Stimulated activated CD8-positive, alpha-beta memory T cell treated with anti-CD3 and anti-CD28 coated beads, Interleukin-4, amount 100 ng/mL, for 24 hours (primary cell): ENCODE data around the gene SLC26A6.

Experiments
- DNase-seq: peaks from one replicate; pipeline ENCODE4 v3.0.0-alpha.2; 2020; ENCODE audit warnings: low read depth

The SLC26A6 gene

DNA sequence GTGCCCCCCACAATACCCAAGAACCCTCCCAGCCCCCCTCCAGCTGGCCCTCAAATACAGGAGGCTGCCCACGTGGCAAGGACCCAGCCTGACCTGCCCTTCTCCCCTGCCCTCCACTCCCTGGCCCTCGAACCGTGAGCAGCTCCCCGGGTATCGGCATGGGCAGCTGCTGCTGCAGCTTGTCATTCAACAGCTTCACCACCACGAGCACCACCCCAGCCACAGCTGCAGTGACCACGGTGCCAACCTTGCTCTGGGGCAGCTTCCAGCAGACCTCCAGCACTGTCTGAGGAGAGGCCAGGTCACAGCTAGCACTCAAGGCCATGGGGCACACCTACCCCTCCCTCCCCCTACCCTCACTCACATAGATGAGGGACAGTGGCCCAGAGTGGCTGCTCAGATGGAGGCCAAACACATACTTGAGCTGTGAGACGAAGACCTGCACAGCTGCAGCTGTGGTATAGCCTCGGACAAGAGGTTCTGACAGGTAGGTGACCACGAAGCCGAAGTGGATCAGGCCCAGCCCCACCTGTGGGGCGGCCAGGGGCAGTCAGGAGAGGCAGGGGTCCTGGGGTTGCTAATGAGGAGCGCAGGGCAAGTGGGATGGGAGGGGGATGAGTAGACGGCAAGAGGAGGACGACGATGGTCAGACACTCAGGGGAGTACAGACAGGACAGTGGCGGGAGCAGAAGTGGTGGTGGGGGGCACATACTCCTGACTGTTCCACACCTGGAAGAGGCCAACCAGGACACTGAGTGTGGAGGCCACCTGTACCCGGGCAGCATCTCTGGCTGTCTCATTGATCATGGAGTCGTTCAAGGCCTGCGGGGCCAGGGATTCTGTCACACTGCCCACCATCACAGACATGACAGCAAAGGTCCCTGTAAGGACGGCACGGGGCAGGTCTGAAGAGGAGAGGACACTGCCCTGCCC is 3.5 kb downstream of the SLC26A6 start:
- DNase-seq, result no peak

- DNase-seq, result no peak
These were observed 4.4 kb downstream of the SLC26A6 start for GRCh38 chr3:48630833-48631232.

DNA sequence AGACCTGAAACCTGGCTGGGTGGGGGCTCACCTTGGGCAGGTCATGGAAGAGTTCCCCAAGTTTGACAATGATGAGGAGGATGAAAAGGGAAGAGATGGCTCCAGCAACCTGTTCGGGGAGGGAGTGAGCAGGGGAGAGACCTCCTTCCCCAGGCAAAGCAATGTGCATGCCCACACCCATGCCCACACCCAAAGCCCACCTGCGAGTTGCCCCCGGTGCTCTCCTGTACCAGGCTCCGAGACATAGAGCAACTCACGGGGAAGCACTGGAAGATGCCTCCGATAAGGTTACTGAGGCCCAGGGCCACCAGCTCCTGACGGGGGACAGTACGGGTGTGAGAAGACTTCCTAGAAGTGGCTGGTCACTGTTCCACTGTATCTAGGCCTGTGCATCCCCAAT is 4.9 kb downstream of the SLC26A6 start:
- no peak for DNase-seq

DNA sequence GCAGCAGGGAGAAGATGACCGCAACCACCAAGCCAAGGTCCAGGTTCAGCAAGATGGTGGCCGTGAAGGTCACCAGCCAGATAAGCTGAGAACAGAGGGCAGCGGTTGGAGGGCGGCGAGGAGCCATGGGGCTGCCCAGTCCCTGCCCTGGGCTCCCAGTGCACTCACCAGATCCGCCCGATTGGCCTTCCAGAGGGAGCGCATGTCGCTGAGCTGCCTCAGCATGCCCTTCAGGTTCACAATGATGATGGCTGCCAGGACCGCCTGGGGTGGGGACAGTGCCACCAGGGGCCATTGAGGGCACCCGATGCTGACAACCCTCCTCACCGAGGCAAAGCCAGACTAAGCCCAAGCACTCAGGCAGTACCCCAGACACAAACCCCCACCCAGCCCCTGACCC is 5.4 kb downstream of the SLC26A6 start:
- DNase-seq, result no peak

GRCh38 chr3:48628277-48629017 is 6.8 kb downstream of the SLC26A6 start:
- DNase-seq, result no peak

- DNase-seq, result no peak
These were observed 9.7 kb downstream of the SLC26A6 start for GRCh38 chr3:48625600-48625999.

- DNase-seq, result no peak
These were observed 10.5 kb downstream of the SLC26A6 start for GRCh38 chr3:48624767-48625166.

DNA sequence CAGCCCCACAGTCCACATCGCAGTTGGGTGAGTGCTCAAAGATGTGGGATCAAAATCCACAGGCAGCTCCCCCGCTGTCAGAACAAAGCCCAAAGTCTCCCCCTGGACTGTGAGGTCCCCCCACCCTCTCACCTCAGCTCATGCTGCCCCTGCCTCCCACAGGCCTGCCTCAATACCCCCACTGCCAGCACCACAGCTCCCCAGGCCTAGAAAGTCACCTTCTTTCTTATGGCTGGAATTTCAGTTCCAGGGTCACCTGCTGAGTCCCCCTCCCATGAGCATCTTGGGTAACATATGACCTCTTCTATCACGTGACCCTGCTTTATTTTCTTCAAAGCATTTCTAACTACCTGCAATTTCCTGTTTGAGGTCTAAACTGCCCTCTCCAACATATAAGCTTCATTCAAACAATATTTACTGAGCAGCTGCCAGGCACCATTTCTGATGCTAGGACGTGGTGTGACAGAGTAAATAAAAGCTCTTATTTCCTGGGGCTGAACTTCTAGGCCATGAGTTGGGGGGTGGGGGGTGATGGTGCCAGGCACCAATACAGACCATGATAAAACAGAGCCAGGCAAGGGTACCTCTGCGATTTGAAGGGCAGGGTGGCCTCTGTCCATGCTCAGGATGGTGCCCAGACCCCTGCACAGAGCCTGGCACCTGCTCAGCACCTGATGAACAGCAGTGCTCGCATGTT is 11.3 kb downstream of the SLC26A6 start:
- no peak for DNase-seq

DNA sequence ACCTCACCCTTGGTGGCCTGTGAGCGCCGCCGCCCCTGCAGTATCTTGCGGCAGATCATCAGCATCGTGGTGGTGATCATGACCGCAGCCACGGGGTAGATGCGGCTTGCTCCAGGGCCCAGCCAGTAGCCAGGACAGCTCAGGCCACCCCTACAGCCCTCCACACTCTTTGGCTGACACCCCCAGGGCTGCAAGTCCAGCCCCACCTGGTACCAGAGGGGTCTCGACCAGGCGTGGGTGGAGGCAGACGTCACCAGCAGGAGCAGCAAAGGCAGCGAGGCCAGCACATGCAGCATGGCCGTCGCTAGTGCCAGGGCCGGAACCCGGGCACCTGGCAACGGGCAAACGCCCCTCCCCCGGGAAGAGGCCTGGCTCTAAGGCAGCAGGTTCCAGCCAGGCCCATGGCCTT is 13.8 kb downstream of the SLC26A6 start, which contains the start of gene TMEM89:
TSS of gene TMEM89 (minus strand) at position 309 of the 409 bp plus-strand sequence. CDS start at position 296, 13 bp downstream.
- no peak for DNase-seq

- DNase-seq, result no peak
These were observed 15.4 kb downstream of the SLC26A6 start for GRCh38 chr3:48619541-48620524.

DNA sequence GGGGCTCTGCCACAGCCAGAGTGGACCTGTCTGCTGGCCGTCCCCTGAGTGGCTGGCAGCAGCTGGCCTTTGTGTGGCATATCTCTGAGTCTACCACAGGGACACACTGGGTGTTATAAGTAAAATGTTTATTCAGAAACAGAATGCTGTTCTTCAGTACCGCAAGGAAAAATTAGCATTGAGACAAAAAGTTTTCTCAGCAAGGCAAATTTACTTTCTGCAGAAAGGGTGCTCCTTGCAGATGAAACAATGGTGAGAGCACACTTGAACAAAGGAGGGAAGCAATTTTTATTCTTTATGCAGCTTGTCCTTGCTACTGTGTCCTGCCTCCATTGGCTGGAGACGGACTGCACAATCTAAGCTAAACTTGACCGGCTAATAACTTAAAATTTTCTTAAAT is 17.7 kb downstream of the SLC26A6 start:
- DNase-seq, result no peak

DNA sequence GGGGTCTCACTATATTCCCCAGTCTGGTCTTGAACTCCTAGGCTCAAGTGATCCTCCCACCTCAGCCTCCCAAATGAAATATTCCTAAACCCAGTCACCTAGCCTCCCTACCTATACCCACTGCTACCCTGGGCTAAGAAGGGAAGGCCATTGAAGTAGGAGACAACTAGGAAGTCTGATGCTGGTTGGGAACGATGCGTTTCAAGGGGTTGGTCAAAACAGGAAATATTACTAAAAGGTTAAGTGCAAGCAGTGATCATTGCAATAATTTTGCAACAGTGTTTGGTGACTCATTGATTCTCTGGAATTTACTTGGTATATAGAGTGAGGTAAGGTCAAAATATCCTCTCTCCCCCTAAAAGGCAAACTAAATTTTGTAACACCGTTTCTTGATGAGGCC is 21.2 kb downstream of the SLC26A6 start:
- no peak for DNase-seq

DNA sequence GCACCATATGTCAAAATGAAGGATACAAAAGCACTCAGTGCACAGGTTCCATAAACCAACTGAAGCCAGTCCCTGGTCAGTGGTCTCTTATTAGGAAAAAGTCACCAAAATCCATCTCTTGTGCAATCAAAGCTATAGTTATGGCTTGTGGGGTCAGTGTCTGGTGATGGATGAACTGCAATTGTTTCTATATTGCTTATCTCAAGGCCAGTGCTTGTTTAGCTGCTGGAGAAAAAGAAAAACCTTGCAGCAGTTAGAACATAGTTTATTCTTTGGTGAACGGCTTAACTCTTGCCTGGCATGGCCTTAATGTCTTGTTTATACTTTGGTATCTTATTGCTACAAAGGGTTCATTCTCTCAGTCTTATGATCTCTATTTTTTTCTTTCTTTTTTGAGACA is 23.0 kb downstream of the SLC26A6 start:
- no peak for DNase-seq

GRCh38 chr3:48609088-48610005 is 25.9 kb downstream of the SLC26A6 start, which contains the start of gene UQCRC1:
Gene UQCRC1 (minus strand): TSS chr3:48609646. CDS start chr3:48609620, 26 bp downstream.
- DNase-seq, result peak; percentile 85

- DNase-seq, result no peak
These were observed 27.7 kb downstream of the SLC26A6 start for GRCh38 chr3:48607519-48607918.

- DNase-seq, result no peak
These were observed 33.7 kb downstream of the SLC26A6 start for GRCh38 chr3:48601622-48601994.

DNA sequence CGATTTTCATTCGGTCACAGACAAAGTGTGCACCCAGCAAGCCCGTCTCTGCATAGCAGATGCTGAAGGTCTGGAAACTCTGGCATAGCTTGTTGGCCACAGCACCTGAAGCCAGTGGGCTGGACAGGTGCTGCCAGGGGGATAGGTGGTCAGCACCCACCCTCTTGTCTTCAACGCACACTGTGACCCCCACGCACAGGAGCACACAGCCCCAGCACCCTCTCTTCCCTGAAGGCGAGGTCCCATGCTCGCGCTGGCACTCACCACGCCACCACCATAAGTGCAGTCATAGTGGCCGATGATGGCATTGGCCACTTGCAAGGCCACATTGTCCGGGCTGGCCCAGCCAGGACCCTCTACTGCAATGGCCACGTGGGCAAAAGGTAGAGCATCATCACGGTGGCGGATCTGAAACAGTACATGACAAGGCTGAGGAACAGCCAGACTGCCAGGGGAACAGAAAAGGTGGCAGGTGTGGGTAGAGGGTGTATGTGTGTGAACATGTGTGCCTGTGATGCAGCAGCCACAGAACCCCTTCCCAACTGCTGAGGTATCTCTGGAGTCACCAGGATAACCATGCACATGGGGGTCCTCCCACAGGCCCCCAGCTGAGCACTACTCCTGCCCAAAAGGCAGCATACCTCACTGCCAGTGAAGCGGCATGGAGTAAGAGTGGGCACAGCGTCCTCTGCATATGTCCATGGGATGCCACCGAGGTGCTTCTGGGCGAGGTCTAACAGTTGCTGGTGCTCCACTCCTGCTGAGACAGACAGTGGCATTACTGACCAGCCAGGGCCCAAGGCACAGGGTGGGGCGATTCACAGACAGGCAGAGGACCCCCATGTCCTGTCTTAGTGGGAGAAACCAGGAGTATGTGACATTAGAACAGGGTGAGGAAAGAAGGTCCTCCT is 34.3 kb downstream of the SLC26A6 start:
- no peak for DNase-seq

GRCh38 chr3:48599509-48600285 is 35.6 kb downstream of the SLC26A6 start:
- no peak for DNase-seq
